Measurements from ENCODE around the gene LGR6.

DNA sequence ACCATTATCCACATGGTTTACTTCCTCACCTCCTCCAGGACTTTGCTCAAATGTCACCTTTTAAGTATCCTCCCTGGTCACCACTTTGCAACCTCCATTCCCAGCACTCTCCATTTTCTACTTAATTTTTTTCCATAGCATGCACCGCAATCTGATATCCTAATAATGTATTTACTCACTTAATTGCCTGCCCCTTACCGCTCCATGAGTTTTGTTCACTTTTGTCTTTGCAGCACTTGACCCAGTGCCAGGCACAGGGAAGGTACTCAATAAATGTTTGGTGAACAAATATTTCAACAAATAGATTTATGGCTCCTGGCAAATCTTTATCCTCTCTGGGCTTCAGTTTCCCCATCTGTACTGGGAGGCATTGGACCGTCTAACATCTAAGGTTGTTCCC lies 94.6 kb downstream of the LGR6 start:
- TF ChIP-seq, protein P1, sequence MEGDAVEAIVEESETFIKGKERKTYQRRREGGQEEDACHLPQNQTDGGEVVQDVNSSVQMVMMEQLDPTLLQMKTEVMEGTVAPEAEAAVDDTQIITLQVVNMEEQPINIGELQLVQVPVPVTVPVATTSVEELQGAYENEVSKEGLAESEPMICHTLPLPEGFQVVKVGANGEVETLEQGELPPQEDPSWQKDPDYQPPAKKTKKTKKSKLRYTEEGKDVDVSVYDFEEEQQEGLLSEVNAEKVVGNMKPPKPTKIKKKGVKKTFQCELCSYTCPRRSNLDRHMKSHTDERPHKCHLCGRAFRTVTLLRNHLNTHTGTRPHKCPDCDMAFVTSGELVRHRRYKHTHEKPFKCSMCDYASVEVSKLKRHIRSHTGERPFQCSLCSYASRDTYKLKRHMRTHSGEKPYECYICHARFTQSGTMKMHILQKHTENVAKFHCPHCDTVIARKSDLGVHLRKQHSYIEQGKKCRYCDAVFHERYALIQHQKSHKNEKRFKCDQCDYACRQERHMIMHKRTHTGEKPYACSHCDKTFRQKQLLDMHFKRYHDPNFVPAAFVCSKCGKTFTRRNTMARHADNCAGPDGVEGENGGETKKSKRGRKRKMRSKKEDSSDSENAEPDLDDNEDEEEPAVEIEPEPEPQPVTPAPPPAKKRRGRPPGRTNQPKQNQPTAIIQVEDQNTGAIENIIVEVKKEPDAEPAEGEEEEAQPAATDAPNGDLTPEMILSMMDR (IDR thresholded peaks at IDR 0.05), result no peak
- TF ChIP-seq POLR2A (IDR thresholded peaks at IDR 0.05), result no peak
